Ammon's horn (tissue), 1 donor: ENCODE data around the gene PCNX4.
A peak's percentile ranks its signal among the peaks of the same experiment; 100 is the strongest.
"Not testable (repeated sequence)": the region's sequence is repeated elsewhere in the genome, so short reads cannot be mapped to it uniquely, and the experiment has no call there.

Source experiments
- DNase-seq: peaks from one replicate; pipeline ENCODE4 v3.0.0-alpha.2; 2016; ENCODE audit warnings: low spot score

The PCNX4 gene

DNA sequence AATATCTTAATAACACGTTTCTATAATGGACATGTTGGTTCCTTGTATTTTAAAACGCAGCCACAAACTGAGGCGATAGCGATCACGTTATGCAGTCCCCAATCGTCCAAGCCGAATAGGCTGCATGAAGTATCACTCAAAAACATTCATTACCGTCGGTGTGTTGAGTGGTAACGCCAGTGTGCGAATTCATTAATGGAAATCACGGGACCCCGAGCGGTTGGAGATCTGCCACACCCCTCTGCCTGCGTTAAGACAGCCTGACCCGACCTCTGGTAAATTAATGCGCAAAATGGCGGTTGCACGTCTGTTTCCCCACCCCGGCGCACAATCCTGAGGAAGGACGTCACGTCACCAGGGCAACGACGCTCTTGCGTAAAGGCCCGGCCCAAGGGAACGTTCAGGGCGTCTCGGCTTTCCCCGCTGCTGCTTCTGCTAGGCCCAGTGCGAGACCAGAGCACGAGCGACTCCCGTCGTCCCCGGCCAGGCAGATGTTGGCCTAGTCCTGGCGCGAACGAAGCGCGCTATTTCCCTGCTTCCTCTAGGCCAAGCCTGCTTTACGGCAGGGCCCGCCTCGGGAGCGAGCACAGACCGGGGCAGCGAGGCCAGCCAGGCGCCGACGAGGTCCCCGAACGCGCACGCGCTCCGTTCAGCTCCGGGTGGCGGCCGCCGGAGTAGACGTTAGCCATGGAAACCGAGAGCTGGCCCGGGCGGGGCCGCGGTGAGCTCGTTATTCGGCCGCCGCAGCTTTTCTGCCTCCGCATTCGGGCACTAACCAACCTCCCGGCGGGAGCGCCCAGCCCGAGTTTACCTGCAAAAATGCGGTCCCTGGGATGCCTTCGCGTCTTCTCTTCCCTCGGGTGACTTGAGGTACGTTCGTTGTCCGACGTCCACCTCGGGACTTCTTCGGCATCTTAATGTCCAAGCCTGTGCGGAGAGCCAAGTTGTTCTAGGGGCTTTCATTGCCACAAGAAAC, at the start of gene PCNX4:
Gene PCNX4 (plus strand): TSS at position 374 of the 976 bp plus-strand sequence. CDS start 15,716 bp downstream, outside the sequence.
- DNase-seq: peak; percentile 100

DNA sequence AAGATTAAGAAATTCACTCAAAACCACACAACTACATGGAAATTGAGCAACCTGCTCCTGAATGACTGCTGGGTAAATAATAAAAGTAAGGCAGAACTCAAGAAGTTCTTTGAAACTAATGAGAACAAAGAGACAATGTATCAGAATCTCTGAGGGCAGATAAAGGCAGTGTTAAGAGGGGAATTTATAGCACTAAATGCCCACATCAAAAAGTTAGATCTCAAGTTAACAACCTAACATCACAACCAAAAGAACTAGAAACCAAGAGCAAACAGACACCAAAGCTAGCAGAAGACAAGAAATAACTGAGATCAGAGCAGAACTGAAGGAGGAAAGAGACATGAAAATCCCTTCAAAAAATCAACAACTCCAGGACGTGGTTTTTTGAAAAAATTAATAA, 43.7 kb upstream of the PCNX4 start:
- DNase-seq: not testable (repeated sequence)

DNA sequence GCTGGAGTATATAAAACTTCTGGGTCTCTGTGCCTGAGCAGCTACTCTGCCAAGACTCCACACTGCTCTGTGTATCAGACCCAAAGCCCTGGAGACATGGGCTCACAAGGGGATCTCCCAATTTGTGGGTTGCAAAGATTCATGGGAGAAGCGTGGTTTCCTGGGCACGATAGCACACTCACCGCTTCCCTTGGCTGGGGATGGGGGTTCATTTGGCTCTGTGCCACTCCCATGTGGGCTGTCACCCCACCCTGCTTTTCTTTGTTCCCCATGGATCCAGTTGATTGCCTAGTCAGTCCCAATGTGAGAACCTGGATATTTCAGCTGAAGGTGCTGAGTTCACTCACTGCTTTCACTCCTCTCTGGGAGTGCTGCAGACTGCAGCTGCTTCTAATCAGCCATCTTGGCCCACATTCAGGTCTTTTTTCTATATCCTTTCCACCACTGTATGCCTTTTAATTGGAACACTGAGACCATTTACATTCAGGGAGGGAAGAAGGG, 40.0 kb upstream of the PCNX4 start:
- DNase-seq: no peak

DNA sequence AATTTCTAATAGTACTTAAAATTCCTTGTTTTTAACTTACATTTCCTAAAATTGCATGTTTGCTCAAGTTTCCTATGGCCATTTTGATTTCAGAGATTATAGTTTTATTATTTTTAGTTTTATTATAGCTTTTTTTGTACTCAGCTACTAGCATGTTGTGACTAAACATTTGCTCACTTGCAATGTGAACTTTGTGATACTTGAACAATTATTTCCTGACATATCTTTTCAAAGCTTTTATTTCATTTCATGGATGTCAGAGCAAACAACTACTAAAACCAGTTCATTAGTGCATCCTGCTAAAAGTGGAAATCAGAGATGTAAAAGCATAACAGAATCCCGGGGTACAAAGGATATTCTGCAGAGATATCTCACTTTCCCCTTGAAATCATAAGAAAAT, 33.6 kb upstream of the PCNX4 start:
- no peak for DNase-seq

DNA sequence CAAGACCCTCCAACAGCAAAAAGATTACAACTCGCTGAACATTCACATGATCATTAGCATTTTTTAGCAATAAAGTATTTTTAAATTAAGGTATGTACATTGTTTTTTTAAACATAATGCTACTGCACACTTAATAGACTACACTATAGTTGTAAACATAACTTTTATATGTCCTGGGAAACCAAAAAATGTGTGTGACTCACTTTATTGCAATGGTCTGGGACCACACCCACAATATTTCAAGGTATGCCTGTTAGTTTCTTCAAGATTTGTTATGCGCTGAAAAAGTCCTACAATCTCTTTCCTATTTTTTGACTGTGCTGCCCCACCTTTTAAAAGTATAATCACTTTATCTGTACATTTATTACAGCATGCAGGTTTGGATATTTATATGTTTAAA, 30.4 kb upstream of the PCNX4 start:
- DNase-seq: no peak

DNA sequence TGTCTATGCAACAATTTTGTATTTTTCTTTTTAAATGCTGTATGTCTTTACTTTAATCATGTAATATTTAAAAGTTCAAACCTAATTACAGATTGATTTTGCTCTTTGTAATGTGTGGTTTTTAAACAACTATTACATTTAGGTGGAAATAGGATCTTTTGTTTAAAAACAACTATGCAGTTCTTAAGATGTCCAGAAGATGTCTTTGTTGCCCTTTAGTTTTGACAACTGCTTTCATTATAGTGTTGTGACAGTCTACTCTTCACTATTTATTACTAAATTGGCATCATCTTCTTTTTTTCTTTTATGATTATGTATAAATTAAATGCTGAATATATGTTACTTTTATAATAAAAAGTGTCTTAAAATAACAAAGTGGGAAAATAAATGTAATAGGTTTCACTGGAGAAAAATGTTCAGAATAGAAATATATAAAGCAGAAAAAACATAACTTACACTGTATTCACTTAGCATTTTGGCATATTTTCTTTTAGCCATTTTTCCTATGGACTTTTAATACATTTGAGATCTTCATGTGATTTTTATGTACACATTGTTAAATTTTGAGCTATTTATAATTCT, 27.1 kb upstream of the PCNX4 start:
- DNase-seq: peak; percentile 7

DNA sequence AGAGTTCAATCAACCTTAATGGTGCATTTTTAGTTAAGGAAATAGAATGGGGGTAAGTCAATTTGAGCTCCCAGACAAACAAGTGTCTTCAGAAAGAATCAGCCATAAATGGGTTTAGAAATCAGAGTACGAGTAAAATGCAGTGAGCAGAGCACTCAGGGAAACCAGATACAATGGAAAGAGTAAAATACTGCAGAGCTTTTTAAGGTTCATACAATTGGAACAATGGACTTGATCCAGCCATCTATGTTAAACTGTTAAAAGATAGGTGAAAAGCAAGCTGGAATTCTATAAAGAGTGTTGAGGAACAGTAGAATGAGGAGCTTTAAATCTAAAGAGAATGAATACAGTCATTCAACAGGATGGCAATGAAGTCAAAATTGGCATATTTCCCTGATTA, 23.8 kb upstream of the PCNX4 start:
- no peak for DNase-seq

DNA sequence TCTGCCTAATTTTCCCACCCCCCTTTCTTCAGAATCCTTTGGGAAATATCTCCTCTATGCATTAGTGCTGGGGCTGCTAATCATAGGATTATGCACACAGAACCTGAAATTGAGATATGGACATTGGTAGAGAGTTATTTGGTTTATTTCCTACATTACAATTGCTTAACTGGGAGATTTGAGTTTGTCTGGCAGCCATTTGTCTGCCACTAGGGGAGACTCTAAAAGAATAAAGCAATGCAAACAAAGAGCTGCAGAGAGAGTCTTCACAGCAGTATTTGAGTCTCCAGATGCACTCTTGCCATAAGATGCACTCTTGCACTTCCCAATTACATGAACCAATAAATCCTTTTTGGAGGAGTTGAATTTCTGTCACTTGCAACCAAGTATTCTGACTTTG, 12.0 kb upstream of the PCNX4 start:
- DNase-seq: no peak

DNA sequence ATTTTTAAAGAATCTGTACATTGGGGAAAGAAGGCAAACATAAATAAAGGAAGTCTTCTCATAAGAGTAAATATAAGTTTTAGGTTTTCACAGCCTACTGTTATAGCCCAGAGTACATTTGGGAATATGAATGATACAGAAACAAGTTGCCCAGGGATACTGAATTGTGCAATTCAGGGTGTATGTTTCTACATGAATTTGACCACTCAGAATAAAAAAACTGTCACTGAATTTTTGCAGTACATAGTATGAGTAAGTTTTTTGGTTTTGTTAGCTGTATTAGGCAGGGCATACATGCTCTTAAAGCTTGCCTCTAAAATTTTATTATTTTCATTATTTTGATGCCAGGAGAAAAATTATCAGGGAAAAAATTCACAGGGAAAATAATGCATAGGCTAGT, 6.6 kb upstream of the PCNX4 start:
- no peak for DNase-seq

DNA sequence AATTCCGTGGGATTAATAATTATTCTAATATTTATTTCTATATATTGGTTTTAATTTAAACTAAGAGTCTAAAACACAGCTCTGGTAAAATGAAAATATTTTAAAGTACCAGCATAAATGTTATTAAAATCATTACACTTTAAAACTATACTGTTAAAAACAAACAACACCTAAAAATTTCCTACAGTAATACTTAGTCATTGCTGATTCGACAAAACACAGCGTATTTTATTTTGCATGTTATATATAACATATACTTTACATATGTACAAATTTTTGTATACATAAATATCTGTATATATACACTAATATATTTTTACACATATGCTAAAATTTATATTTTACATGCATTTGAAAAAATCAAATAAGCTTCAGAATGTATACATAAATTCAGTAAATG, 6.0 kb upstream of the PCNX4 start:
- no peak for DNase-seq

DNA sequence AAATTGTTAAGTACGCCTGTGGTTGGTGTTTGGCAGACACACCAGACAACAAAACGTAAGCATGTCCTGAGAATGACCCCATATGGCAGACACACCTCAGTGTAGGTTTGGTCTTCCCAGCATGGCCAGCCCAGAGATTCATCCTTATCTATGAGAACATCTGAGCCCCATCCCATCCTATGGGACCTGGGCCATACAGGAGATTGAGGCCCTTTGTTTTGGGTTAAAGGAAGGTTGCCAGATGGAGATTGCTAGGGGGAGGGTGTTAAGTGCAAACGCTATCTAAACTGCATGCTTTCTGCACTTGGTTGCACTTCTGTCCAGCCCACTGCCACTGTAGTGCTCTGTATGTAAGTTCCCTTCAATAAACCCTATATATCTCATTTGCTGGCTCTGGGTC, 4.1 kb upstream of the PCNX4 start:
- no peak for DNase-seq

DNA sequence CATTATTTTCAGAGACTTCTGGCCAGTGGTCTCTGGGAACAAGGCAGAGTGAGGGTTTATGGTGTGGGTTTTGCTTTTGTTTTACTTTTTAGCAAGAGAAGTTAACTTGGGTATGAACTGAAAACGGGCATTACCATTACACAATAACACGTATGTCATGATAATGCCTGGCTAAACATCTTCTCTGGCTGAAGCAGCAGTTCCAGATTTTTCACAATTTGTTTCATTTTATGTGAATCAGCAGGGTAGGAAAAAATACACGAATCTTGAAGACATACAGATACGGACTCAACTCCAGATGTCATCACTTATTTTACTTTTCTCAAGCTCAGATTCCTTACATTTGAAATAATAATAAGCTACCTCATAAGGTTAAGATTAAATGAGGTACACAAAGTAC, 2.5 kb upstream of the PCNX4 start:
- DNase-seq: no peak

DNA sequence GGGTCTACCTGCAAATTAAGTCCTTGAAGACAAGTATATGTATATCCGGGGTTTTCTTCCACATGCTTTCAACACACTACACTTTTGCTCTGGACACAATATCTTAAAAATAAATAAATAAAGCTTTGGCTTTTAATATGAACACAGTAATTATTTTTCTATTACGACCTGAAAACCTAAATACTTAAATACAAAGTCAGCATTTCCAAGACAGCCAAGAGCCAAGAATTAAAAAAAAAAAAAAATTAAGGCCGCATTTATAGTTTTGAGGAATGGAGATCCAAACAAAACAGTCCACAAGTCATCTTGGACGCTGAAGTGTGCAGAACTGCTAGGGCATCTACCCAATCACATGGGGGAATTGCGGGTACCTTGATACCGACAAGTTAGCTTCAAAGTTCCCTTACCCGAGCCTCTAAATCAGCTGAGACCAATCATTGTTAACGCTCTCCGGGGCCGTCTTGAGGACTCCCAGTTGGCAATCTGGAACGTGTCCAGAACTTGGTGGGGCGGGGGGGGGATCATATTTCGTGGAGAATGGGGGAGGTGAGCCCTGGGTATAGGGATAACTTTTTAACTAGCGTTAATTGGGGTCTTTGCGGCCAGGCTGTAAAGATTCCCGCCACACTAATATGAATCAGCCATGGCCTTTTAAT, 731 bp upstream of the PCNX4 start:
- peak; percentile 52 for DNase-seq

DNA sequence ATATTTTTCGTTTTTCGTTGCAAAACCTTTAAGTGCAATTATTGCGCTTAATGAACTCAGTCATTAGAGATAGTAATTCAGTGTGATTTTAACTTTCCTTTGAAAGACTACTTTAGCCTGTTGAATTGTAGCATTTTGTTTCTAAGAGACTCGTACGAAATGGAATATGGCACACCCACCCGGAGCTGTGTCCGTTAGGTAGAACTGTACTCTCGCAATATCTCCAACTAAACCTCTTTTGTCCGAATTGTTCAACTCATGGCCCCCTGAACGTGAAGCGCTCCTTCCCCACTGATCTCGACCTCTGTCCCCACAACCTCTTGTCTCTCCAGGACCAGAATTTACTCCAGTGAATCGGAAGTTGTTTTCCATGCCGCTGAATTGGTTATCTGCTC, 800 bp downstream of the PCNX4 start:
- DNase-seq: peak; percentile 39

DNA sequence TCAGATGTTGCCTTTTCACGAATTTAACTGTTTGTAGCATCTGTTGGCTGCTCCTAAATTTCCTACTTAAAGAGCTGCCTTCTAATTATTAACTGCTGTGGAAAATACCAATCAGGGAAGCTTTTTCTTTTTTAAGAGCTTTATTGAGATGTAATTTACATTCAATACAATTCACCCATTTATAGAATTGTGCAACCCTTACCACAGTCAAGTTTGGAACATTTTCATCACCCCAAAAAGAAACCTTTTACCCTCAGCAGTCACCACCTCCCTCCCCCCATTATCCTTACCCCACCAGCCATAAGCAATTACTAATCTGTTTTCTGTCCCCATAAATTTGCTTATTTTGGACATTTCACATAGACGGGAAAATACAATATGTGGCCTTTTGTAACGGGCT, 1.4 kb downstream of the PCNX4 start:
- no peak for DNase-seq

DNA sequence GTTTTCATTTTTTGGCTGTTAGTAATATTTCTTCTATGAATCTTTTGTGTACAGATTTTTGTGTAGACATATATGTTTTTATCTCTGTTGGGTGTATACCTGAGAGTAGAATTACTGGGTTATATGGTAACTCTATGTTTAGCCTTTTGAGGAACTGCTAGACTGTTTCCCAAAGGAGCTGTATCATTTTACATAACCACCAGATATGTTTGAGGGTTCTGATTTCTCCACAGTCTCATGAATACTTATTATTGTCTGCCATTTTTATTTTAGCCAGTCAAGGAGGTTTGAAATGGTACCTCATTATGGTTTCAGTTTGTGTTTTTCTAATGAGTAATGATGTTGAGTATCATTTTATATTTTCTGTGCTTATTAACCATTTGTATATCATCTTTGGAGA, 1.9 kb downstream of the PCNX4 start:
- DNase-seq: no peak

DNA sequence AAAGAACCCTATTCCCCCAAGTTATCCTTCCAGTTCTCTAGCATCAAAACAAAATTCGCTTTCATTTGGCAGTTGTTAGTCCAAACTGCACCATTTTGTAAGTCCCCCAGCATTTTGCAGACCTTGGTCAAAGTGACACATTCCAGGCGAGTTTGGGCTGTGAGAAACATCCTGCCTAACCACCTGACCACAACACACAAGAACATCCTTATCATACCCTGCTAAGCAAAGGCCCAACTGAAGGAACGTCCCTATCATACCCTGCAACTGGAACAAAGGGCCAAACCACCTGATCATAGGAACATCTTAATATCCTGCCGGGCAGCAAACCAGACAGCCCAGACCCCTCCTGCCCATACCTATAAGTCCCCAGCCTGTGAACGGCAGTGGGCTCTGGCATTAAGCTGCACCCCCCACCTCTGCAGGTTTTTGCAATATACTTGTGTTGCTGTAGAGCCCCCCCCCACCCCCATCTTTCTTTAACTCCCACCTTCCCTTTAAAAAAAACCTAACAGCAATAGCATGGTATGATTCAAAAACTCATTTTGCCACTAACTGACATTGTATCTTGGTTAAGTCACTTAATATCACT, 2.7 kb downstream of the PCNX4 start:
- no peak for DNase-seq

DNA sequence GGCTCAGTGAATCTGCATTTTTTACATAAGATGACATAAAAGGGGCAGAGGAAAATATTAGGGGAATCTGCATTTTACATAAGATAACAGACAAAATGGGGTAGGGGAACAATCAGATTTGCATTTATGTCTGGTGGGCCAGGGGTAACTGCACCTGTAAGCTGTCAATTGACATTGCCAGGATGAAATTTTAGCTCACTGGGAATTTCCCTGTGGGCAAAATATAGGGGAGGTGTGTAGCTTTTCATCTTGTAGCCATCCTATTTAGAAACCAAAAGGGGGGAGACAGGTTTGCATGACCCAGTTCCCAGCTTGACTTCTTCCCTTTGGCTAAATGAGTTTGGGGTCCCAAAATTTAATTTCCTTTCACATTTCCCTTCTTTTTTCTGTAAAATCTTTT, 3.5 kb downstream of the PCNX4 start:
- no peak for DNase-seq

DNA sequence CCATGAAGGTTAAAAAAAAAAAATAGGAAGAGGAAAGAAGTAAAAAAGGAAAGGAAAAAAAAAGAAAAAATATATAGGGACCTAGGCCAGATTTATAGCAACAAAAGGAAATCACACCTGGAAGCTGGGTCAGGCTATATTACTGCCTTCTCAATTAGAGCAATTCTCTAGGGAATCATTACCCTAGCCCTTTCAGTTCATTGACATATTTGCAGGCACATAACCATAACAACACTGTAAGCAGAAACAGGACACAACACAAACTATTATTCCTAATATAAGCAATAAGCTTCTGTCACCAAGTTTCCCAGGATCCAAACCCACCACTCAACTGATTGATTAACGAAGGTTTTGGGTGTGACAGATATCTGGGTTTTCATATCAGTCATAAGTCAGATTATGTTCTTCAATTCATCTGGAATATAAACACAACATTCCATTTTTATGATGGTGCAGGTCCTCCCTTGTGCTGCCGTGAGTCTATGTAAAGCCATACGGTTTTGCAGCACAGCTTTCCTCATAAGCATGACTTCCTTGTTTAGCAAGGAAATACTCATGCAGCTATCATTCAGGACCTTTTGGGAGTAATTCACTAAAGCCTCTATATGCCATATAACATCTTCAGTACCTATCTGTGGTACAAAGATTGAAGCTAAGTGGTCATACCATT, 4.2 kb downstream of the PCNX4 start:
- DNase-seq: no peak

DNA sequence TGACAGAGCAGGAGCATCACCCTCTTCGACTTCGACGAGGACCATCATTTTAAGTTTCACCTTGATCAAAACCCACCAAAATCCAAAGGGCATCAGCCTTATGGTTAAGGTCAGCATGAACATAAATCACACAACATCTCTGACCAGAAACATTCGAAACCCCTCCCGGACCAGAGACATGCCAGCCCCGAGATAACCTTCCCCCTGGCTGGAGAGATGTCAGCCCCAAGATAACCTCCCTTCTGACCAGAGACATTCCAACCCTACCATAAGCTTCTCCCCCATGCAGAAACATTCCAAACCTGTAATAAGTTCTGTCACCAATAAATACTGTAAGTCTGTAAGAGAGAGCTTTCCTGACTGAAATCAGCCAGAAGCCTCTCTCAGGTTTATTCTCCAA, 6.3 kb downstream of the PCNX4 start:
- DNase-seq: no peak

DNA sequence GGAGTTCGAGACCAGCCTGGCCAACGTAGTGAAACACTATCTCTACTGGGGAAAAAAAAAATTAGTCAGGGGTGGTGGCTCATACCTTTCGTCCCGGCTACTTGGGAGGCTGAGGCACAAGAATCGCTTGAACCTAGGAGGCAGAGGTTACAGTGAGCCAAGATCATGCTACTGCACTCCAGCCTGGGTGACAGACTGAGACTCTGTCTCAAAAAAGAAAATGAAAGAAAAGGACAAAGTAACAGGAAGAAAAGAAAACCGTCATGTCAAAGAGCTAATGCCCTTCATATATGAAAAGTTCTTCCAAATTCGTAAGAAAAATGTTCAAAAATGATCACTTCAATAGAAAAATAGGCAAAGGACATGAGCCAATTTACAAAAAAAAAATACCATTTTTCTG, 8.1 kb downstream of the PCNX4 start:
- DNase-seq: not testable (repeated sequence)

DNA sequence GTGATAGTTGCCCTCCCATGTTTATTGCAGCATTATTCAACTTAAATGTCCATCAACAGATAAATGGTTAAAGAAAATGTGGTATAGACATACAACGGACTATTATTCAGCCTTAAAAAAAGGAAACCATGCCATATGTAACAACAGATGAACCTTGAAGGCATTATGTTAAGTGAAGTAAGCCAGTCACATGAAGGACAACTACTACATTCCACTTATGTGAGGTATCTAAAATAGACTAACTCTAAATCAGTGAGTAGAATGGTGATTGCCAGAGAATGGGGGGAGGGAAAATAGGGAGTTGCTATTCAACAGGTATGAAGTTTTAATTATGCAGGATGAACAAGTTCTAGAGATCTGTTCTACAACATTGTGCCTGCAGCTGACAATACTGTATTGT, 10.1 kb downstream of the PCNX4 start:
- DNase-seq: no peak
